ENCODE results near the gene RERE.
"Not testable (repeated sequence)": the region's sequence is repeated elsewhere in the genome, so short reads cannot be mapped to it uniquely, and the experiment has no call there.

RERE gene

DNA sequence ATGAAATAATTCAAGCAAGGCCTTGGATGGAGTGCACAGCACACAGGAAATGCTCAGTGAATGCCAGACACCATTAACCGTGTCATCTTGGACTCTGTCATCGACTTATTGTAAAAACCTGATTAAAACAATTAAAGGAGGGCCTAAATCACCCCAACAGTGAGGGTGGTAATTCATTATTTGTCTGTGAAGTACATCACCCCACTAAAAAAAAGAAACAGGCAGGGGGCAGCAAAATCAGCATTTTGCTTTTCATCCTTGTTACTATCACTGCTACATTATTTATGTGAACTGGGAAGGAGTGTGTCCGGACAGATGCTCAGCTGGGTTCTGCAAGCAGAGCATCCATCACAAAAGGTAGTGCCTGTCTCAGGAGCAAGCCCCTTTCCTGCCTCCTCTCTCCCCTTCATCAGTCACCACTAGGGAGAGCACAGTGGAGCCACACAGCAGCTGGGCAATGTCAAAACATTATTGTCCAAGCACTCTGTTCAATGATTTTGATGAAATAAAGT is 98.5 kb downstream of the RERE start:
- no peak for DNase-seq (ENCODE audit: low read depth in 2 of 2)

DNA sequence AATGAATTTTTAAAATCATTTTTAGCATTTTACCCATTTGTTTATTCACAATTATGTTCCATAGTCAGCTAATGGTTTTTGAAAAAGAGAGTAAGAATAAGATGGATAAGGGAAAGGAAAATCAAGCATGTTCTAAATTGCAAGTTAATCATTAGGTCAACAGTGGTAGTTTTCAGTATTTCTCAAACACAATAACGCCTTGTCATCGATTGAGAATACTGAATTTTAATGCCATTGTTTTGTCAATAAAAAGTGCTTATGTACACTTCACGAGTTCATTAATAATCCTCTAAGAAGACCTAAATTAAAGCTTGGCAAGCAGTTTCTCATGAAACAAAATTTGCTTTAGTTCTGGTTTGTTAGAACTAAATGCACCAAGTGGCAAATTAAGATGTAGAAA is 100.3 kb downstream of the RERE start:
- DNase-seq (ENCODE audit: low read depth in 2 of 2) = no peak

GRCh38 chr1:8716238-8716637 is 101.2 kb downstream of the RERE start:
- no peak for DNase-seq (ENCODE audit: low read depth in 2 of 2)

GRCh38 chr1:8714173-8714572 is 103.3 kb downstream of the RERE start:
- DNase-seq (ENCODE audit: low read depth in 2 of 2) = no peak

GRCh38 chr1:8712413-8713231 is 104.8 kb downstream of the RERE start:
- DNase-seq (ENCODE audit: low read depth in 2 of 2) = no peak

GRCh38 chr1:8711873-8712412 is 105.5 kb downstream of the RERE start:
- no peak for DNase-seq (ENCODE audit: low read depth in 2 of 2)

DNA sequence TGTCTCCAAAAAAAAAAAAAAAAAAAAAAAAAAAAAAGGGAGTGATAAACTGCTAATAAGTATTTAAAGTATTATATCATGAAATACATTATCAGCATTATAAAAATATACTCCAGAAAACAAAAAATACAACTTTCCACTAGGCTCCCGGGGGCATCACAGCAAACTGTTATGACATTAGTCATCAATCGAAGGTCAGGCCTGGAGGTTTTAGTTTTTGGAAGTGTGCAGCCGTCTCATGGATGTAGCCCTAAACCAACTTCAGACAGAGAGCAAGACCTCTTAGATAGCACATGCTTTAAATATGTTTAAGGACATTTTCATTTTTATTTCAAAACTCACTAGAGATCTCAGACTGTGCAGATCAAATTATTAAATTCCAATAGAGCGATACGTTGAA is 106.3 kb downstream of the RERE start:
- no peak for DNase-seq (ENCODE audit: low read depth in 2 of 2)

DNA sequence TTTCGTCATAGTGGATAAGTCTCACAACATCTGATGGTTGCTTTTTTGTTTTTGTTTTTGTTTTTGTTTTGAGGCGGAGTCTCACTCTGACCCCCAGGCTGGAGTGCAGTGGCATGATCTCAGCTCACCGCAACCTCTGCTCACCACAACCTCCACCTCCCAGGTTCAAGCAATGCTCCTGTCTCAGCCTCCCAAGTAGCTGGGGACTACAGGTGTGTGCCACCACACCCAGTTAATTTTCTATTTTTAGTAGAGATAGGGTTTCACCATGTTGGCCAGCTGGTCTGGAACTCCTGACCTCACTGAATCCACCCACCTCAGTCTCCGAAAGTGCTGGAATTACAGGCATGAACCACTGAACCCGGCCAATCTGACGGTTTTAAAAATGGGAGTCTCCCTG is 109.2 kb downstream of the RERE start:
- no peak for DNase-seq (ENCODE audit: low read depth in 2 of 2)

GRCh38 chr1:8706995-8707396 is 110.4 kb downstream of the RERE start:
- DNase-seq (ENCODE audit: low read depth in 2 of 2) = no peak

DNA sequence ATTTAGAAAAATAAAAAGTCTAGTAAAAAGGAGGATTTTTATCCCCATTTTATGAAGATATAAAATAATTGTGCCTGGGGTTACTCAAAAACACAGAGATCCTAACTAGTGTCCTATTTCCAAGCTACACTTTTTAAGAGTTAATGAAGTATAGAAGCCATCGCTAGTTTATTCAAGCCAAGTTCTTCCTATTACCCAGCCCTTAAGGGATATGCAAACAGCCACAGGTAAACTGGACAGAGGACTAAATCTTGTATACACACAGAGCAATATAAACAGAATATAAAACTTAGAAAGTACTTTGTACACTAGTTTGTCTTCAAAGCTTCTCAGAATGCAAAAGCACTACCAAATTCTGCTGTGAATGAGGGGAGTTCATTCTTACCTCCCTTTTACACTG is 111.1 kb downstream of the RERE start:
- no peak for DNase-seq (ENCODE audit: low read depth in 2 of 2)

DNA sequence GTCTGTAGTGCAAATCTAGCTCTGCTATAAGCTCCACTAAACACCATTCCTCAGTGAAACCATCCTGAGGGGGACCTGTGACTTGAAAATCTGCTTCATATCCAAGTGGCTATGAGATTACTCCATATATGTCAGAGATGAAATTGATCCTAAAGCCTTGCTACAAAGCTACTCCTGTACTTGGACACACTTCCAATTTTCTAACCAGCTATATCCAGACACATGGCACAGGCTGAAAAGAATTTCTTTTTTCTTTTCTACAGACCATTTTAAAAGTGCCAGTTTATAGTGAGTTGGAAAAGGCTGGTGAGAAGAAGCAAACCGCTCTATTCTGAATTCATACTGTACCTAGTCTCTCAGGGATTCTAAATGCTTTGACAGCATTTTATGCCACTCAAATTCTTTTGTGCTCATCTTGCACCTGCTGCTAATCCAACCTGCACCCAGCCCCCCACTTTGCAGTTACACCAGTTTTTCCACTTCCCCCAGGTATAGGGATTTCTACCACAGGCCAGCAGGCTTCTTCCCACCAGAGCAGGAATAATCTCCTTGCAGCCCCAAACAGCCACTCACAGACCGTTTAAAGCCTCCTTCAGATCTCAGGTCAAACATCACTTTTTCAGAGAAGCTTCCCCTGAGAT is 112.5 kb downstream of the RERE start:
- DNase-seq (ENCODE audit: low read depth in 2 of 2) = no peak

GRCh38 chr1:8702850-8703810 is 114.3 kb downstream of the RERE start:
- DNase-seq (ENCODE audit: low read depth in 2 of 2) = peak; percentile 5 to 41

GRCh38 chr1:8702472-8702849 is 115.0 kb downstream of the RERE start:
- DNase-seq (ENCODE audit: low read depth in 2 of 2) = no peak

DNA sequence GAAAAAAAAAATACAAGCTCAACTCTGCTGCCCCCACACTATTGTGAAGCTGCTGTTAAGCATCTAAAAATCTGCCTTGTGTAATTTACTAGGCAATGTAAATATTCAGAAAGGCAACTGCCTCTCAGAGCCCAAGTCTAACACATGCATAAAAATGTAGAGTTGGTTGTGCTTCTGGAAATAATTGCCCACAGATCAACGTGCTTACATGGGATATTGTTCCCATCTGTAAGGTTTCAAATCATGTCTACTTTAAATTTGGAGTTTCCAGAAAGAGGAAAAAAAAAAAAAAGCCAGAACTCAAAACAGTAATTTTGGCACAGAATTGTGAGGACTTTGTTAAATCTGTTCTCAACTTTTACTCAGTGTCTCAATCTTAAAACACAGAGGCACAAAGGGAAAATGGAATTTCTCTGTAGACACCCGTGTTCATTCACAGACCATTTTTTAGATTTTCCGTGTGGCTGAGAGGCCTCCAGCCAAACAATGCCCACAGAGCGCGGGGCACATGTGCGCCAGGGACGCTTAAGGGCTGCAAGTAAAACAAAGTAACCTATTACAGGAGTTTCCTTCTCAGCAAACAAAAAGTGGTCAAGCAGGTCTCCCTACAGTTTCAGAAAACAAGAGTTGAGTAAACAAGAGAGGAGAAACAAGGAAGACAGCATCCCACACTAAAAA is 115.5 kb downstream of the RERE start:
- no peak for DNase-seq (ENCODE audit: low read depth in 2 of 2)

GRCh38 chr1:8699679-8700078 is 117.8 kb downstream of the RERE start:
- no peak for DNase-seq (ENCODE audit: low read depth in 2 of 2)

- no peak for DNase-seq (ENCODE audit: low read depth in 2 of 2)
These were observed 118.4 kb downstream of the RERE start for GRCh38 chr1:8698937-8699447.

- DNase-seq (ENCODE audit: low read depth in 2 of 2) = no peak
These were observed 119.3 kb downstream of the RERE start for GRCh38 chr1:8698012-8698630.

DNA sequence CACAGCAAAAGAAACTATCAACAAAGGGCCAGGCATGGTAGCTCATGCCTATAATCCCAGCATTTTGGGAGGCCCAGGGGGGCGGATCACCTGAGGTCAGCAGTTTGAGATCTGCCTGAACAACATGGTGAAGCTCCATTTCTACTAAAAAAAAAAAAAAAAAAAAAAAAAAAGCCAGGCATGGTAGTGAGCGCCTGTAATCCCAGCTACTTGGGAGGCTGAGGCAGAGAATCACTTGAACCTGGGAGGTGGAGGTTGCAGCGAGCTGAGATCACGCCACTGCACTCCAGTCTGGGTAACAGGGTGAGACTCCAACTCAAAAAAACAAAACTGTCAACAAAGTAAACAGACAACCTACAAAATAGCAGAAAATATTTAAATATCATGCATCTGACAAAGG is 122.0 kb downstream of the RERE start:
- not testable (repeated sequence) for DNase-seq (ENCODE audit: low read depth in 2 of 2)

GRCh38 chr1:8693107-8693506 is 124.3 kb downstream of the RERE start:
- DNase-seq (ENCODE audit: low read depth in 2 of 2) = no peak

- no peak for DNase-seq (ENCODE audit: low read depth in 2 of 2)
These were observed 125.8 kb downstream of the RERE start for GRCh38 chr1:8691662-8692061.

DNA sequence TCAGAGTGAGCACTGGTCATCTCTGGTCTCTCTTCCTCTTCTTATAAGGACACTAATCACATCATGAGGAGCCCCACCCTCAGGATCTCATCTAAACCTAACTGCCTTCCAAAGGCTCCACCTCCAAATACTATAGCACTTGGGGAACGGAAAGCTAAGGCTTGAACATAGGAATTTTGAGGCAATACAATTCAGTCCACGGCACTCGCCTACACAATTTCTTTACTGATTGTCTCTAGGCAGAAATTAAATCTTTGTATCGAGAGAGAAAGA is 127.3 kb downstream of the RERE start:
- DNase-seq (ENCODE audit: low read depth in 2 of 2) = no peak
